ENCODE results near the gene SOX12.
A peak's percentile ranks its signal among the peaks of the same experiment; 100 is the strongest.
"Not testable (repeated sequence)": the region's sequence is repeated elsewhere in the genome, so short reads cannot be mapped to it uniquely, and the experiment has no call there.

SOX12 gene

GRCh38 chr20:371755-372542 is 46.6 kb downstream of the SOX12 start:
- H3K9me3 ChIP-seq (ENCODE audit: severe bottlenecking) = no peaks in the 10 kb centered on the region
- TF ChIP-seq, protein P1, sequence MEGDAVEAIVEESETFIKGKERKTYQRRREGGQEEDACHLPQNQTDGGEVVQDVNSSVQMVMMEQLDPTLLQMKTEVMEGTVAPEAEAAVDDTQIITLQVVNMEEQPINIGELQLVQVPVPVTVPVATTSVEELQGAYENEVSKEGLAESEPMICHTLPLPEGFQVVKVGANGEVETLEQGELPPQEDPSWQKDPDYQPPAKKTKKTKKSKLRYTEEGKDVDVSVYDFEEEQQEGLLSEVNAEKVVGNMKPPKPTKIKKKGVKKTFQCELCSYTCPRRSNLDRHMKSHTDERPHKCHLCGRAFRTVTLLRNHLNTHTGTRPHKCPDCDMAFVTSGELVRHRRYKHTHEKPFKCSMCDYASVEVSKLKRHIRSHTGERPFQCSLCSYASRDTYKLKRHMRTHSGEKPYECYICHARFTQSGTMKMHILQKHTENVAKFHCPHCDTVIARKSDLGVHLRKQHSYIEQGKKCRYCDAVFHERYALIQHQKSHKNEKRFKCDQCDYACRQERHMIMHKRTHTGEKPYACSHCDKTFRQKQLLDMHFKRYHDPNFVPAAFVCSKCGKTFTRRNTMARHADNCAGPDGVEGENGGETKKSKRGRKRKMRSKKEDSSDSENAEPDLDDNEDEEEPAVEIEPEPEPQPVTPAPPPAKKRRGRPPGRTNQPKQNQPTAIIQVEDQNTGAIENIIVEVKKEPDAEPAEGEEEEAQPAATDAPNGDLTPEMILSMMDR (IDR thresholded peaks at IDR 0.05; ENCODE audit: low read depth, low read length) = no peak
- H3K27ac ChIP-seq = peak overlapping the region; percentile 73
- H3K27me3 ChIP-seq (ENCODE audit: insufficient read depth, low read depth, severe bottlenecking) = no peaks in the 10 kb centered on the region
- H3K4me3 ChIP-seq (ENCODE audit: low read depth, low read length) = no peak overlapping the region
- H3K36me3 ChIP-seq = no peaks in the 10 kb centered on the region
- peak; percentile 63 for DNase-seq

- H3K27me3 ChIP-seq (ENCODE audit: insufficient read depth, low read depth, severe bottlenecking); H3K9me3 ChIP-seq (ENCODE audit: severe bottlenecking); H3K36me3 ChIP-seq; DNase-seq; H3K4me3 ChIP-seq (ENCODE audit: low read depth, low read length): not testable (repeated sequence)
- peak overlapping the region; percentile 73 for H3K27ac ChIP-seq
Measured at GRCh38 chr20:372543-373082, 47.3 kb downstream of the SOX12 start.

- TF ChIP-seq, protein P1 (IDR thresholded peaks at IDR 0.05; ENCODE audit: low read depth, low read length) = no peak
- DNase-seq = no peak
- Histone ChIP-seq H3K36me3 (no peaks in the 10 kb centered on the region), H3K4me3 (ENCODE audit: low read depth, low read length) (no peak overlapping the region), H3K9me3 (ENCODE audit: severe bottlenecking) (no peaks in the 10 kb centered on the region), H3K27me3 (ENCODE audit: insufficient read depth, low read depth, severe bottlenecking) (no peaks in the 10 kb centered on the region), H3K27ac (no peak overlapping the region; the same call in 1 of the 2 replicates)
Measured at GRCh38 chr20:373171-373890, 48.0 kb downstream of the SOX12 start.

GRCh38 chr20:375265-375889 is 50.0 kb downstream of the SOX12 start:
- H3K27ac ChIP-seq = no peak overlapping the region
- no peaks in the 10 kb centered on the region for H3K27me3 ChIP-seq (ENCODE audit: insufficient read depth, low read depth, severe bottlenecking)
- DNase-seq = no peak
- H3K4me3 ChIP-seq (ENCODE audit: low read depth, low read length) = no peak overlapping the region
- TF ChIP-seq, protein P1 (IDR thresholded peaks at IDR 0.05; ENCODE audit: low read depth, low read length) = no peak
- H3K36me3 ChIP-seq = no peaks in the 10 kb centered on the region
- no peaks in the 10 kb centered on the region for H3K9me3 ChIP-seq (ENCODE audit: severe bottlenecking)

DNA sequence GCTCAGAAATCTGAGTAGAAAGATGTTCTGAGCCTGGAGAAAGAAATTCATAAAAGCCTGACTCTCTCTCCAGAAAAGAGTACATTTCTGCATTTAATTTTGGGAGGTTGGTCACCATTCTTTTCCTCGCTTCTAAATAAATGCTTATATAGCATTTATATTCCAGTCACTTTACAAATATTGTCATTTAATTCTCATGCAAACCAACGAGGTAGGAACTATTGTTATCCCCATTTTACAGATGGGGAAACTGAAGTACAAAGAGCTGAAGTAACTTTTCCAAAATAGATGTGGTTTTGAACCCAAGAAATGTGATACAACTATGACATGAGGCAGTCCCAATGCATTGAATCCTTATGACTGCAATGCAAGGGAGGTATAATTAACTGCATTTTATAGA is 50.7 kb downstream of the SOX12 start:
- Histone ChIP-seq H3K27ac (no peak overlapping the region), H3K9me3 (ENCODE audit: severe bottlenecking) (no peaks in the 10 kb centered on the region), H3K36me3 (no peaks in the 10 kb centered on the region), H3K4me3 (ENCODE audit: low read depth, low read length) (no peak overlapping the region), H3K27me3 (ENCODE audit: insufficient read depth, low read depth, severe bottlenecking) (no peaks in the 10 kb centered on the region)
- TF ChIP-seq, protein P1 (IDR thresholded peaks at IDR 0.05; ENCODE audit: low read depth, low read length) = no peak
- DNase-seq = no peak

DNA sequence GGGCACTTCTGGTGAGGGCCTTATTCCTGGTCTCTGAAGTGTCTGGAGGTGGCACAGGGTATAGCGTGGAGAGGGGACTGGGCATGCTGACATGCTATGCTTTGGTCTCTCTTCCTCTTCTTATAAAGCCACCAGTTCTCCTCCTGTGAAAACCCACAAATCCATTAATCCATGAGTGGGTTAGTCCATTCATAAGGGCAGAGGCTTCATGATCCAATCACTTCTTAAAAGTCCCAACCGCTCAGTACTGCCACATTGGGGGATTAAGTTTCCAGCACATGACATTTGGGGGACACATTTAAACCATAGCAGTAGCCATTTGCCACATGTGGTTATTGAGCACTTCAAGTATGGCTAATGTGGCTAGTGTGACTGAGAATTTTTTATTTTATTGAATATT is 51.4 kb downstream of the SOX12 start:
- no peaks in the 10 kb centered on the region for H3K9me3 ChIP-seq (ENCODE audit: severe bottlenecking)
- H3K4me3 ChIP-seq (ENCODE audit: low read depth, low read length) = no peak overlapping the region
- TF ChIP-seq, protein P1 (IDR thresholded peaks at IDR 0.05; ENCODE audit: low read depth, low read length) = no peak
- no peaks in the 10 kb centered on the region for H3K27me3 ChIP-seq (ENCODE audit: insufficient read depth, low read depth, severe bottlenecking)
- no peak overlapping the region for H3K27ac ChIP-seq
- no peak for DNase-seq
- H3K36me3 ChIP-seq = no peaks in the 10 kb centered on the region

GRCh38 chr20:377578-377977 is 52.2 kb downstream of the SOX12 start:
- not testable (repeated sequence) for DNase-seq; H3K9me3 ChIP-seq (ENCODE audit: severe bottlenecking); H3K27me3 ChIP-seq (ENCODE audit: insufficient read depth, low read depth, severe bottlenecking); H3K4me3 ChIP-seq (ENCODE audit: low read depth, low read length); H3K27ac ChIP-seq; H3K36me3 ChIP-seq

Measured in WERI-Rb-1 (cell line).